HG03280 (cell line): ENCODE measurements around the gene B4GALT4.

Source experiments
- ATAC-seq: cut with Tn5 transposase; IDR thresholded peaks from one replicate; pipeline ENCODE4 v1.9.1; 2021; ENCODE audit warnings: mild to moderate bottlenecking, moderate library complexity; ENCODE audit not compliant: unreplicated experiment

The B4GALT4 gene

GRCh38 chr3:119237299-119237698 lies 3.4 kb downstream of the B4GALT4 start:
- no peak for ATAC-seq

- ATAC-seq, result no peak
These were observed 3.9 kb downstream of the B4GALT4 start for GRCh38 chr3:119236756-119237155.

GRCh38 chr3:119235151-119235550 lies 5.5 kb downstream of the B4GALT4 start:
- no peak for ATAC-seq

- ATAC-seq, result no peak
These were observed 6.1 kb downstream of the B4GALT4 start for GRCh38 chr3:119234610-119235009.

- no peak for ATAC-seq
These were observed 9.9 kb downstream of the B4GALT4 start for GRCh38 chr3:119230745-119231144.

- no peak for ATAC-seq
These were observed 10.6 kb downstream of the B4GALT4 start for GRCh38 chr3:119230071-119230470.

- ATAC-seq, result no peak
These were observed 11.5 kb downstream of the B4GALT4 start for GRCh38 chr3:119229190-119229589.

- no peak for ATAC-seq
These were observed 12.1 kb downstream of the B4GALT4 start for GRCh38 chr3:119228373-119229145.

- ATAC-seq, result no peak
These were observed 13.4 kb downstream of the B4GALT4 start for GRCh38 chr3:119227070-119227850.

GRCh38 chr3:119225121-119225520 lies 15.6 kb downstream of the B4GALT4 start:
- no peak for ATAC-seq

GRCh38 chr3:119223511-119223910 lies 17.2 kb downstream of the B4GALT4 start:
- no peak for ATAC-seq

GRCh38 chr3:119222391-119222790 lies 18.3 kb downstream of the B4GALT4 start:
- ATAC-seq, result no peak

GRCh38 chr3:119221779-119222320 lies 18.8 kb downstream of the B4GALT4 start:
- no peak for ATAC-seq

- no peak for ATAC-seq
These were observed 19.6 kb downstream of the B4GALT4 start for GRCh38 chr3:119220970-119221667.

GRCh38 chr3:119220198-119220597 lies 20.5 kb downstream of the B4GALT4 start:
- ATAC-seq, result no peak

GRCh38 chr3:119219069-119219468 lies 21.6 kb downstream of the B4GALT4 start:
- ATAC-seq, result peak; percentile 99

- ATAC-seq, result no peak
These were observed 28.9 kb downstream of the B4GALT4 start for GRCh38 chr3:119211803-119212202.

GRCh38 chr3:119211193-119211592 lies 29.5 kb downstream of the B4GALT4 start:
- no peak for ATAC-seq

- no peak for ATAC-seq
These were observed 33.2 kb downstream of the B4GALT4 start for GRCh38 chr3:119207512-119207875.

- no peak for ATAC-seq
These were observed 33.8 kb downstream of the B4GALT4 start for GRCh38 chr3:119206611-119207511.
